ENCODE results near the gene GRPEL1.

The GRPEL1 gene

GRCh38 chr4:7073526-7074390 is 5.9 kb upstream of the GRPEL1 start:
- TF ChIP-seq TOX (CRISPR knock-in tag; IDR thresholded peaks at IDR 0.05; ENCODE audit: borderline replicate concordance) (no peak), ZNF70 (CRISPR knock-in tag; IDR thresholded peaks at IDR 0.05) (no peak), PATZ1 (CRISPR knock-in tag; IDR thresholded peaks at IDR 0.05; ENCODE audit: borderline replicate concordance) (no peak), OSR1 (CRISPR knock-in tag; IDR thresholded peaks at IDR 0.05) (no peak), ZFP30 (CRISPR knock-in tag; IDR thresholded peaks at IDR 0.05) (no peak), GLIS3 (CRISPR knock-in tag; IDR thresholded peaks at IDR 0.05) (no peak), SNAI2 (CRISPR knock-in tag; IDR thresholded peaks at IDR 0.05) (no peak), RARB (CRISPR knock-in tag; IDR thresholded peaks at IDR 0.05) (no peak), CSRNP3 (CRISPR knock-in tag; IDR thresholded peaks at IDR 0.05) (no peak)
- ATAC-seq, result peak; percentile 72

GRCh38 chr4:7073059-7073458 is 5.2 kb upstream of the GRPEL1 start:
- no peak for ATAC-seq

More at GRCh38 chr4:7073059-7073458, 5.2 kb upstream of the GRPEL1 start:
- TF ChIP-seq ISL1 (CRISPR knock-in tag; IDR thresholded peaks at IDR 0.05), result no peak
- no peak for TF ChIP-seq ZNF8 (CRISPR knock-in tag; IDR thresholded peaks at IDR 0.05)
- no peak for TF ChIP-seq CREB5 (CRISPR knock-in tag; IDR thresholded peaks at IDR 0.05; ENCODE audit: low read depth)
- no peak for TF ChIP-seq PATZ1 (CRISPR knock-in tag; IDR thresholded peaks at IDR 0.05; ENCODE audit: borderline replicate concordance)
- no peak for TF ChIP-seq TSHZ2 (CRISPR knock-in tag; IDR thresholded peaks at IDR 0.05)
- no peak for TF ChIP-seq SNAI2 (CRISPR knock-in tag; IDR thresholded peaks at IDR 0.05)
- no peak for TF ChIP-seq POU6F1 (CRISPR knock-in tag; IDR thresholded peaks at IDR 0.05; ENCODE audit: borderline replicate concordance, low read depth)
- no peak for TF ChIP-seq ZFP30 (CRISPR knock-in tag; IDR thresholded peaks at IDR 0.05)
- no peak for TF ChIP-seq TCF4 (CRISPR knock-in tag; IDR thresholded peaks at IDR 0.05; ENCODE audit: borderline replicate concordance)
- TF ChIP-seq ZNF70 (CRISPR knock-in tag; IDR thresholded peaks at IDR 0.05), result no peak
- TF ChIP-seq CSRNP3 (CRISPR knock-in tag; IDR thresholded peaks at IDR 0.05), result no peak
- no peak for TF ChIP-seq GLIS3 (CRISPR knock-in tag; IDR thresholded peaks at IDR 0.05)
- TF ChIP-seq PPARA (CRISPR knock-in tag; IDR thresholded peaks at IDR 0.05; ENCODE audit: borderline replicate concordance), result no peak
- no peak for TF ChIP-seq ZFP3 (CRISPR knock-in tag; IDR thresholded peaks at IDR 0.05)
- no peak for TF ChIP-seq ZC3H10 (CRISPR knock-in tag; IDR thresholded peaks at IDR 0.05)
- no peak for TF ChIP-seq ARNTL (CRISPR knock-in tag; IDR thresholded peaks at IDR 0.05; ENCODE audit: borderline replicate concordance, low read depth)

Measured in SK-N-SH treated with all-trans-retinoic acid at 6 μM for 48 hours (cell line).